Caco-2 (cell line): ENCODE measurements around the gene ACAD10. TPM values are rescaled to one million over a fixed set of nuclear protein-coding genes. Genes with fewer than 3 reads are reported as not detected.
"Not testable (repeated sequence)": the region's sequence is repeated elsewhere in the genome, so short reads cannot be mapped to it uniquely, and the experiment has no call there.

ENCODE experiments used
- BruUV-seq: library from RNA; stranded (reverse); fragments of 400-500 nt; replicated peaks from 2 replicates; lab custom pipeline; 2021; lab: Mats Ljungman, UMichigan
- CTCF ChIA-PET: fragments of 300-600 bp; sonication (Branson Sonifier 250); formaldehyde crosslinking; loops from one replicate; lab custom pipeline; 2022; ENCODE audit warnings: antibody characterized with exemption; lab: Charles Lee
- POLR2A ChIA-PET: fragments of 300-600 bp; sonication (Branson Sonifier 250); formaldehyde crosslinking; loops from one replicate; lab custom pipeline; 2022; ENCODE audit warnings: antibody characterized with exemption; lab: Charles Lee
- DNase-seq, 2 experiments: peaks; one replicate each; pipeline versions ENCODE4 v3.0.0 to v3.0.0-alpha.2; 2020 to 2022
- H3K27me3 ChIP-seq: replicated peaks from 2 replicates; pipeline ENCODE4 v1.6.0; 2011; ENCODE audit warnings: low read length; ENCODE audit not compliant: control insufficient read depth, insufficient read depth
- H3K36me3 ChIP-seq: 2 replicates; pipeline ENCODE4 v1.5.1; 2011; ENCODE audit warnings: low read length; ENCODE audit not compliant: control insufficient read depth, insufficient read depth
- H3K4me1 ChIP-seq: fragments of 250-450 bp; sonication (Bioruptor Pico); 2 replicates; pipeline ENCODE4 v1.5.1; 2020; ENCODE audit warnings: mild to moderate bottlenecking
- H3K4me3 ChIP-seq: 2 replicates; pipeline ENCODE4 v1.5.1; 2011; ENCODE audit warnings: low read depth, mild to moderate bottlenecking, control low read depth, low read length
- H3K9me3 ChIP-seq: fragments of 250-450 bp; sonication (Bioruptor Pico); 2 replicates; pipeline ENCODE4 v1.5.1; 2020; ENCODE audit warnings: mild to moderate bottlenecking, moderate library complexity
- H3K27ac Mint-ChIP-seq: one replicate; pipeline ENCODE4 v1.8.0; 2022; ENCODE audit warnings: mixed read lengths; ENCODE audit not compliant: unreplicated experiment
- H3K27me3 Mint-ChIP-seq: one replicate; pipeline ENCODE4 v1.8.0; 2022; ENCODE audit warnings: mixed read lengths; ENCODE audit not compliant: insufficient read depth, unreplicated experiment
- H3K36me3 Mint-ChIP-seq: one replicate; pipeline ENCODE4 v1.8.0; 2022; ENCODE audit warnings: mild to moderate bottlenecking, mixed read lengths; ENCODE audit not compliant: insufficient read depth, unreplicated experiment
- H3K4me1 Mint-ChIP-seq: one replicate; pipeline ENCODE4 v1.8.0; 2022; ENCODE audit warnings: low read depth, mixed read lengths; ENCODE audit not compliant: unreplicated experiment
- H3K4me3 Mint-ChIP-seq: one replicate; pipeline ENCODE4 v1.8.0; 2022; ENCODE audit warnings: mild to moderate bottlenecking, moderate library complexity, mixed read lengths; ENCODE audit not compliant: unreplicated experiment
- H3K9me3 Mint-ChIP-seq: one replicate; pipeline ENCODE4 v1.8.0; 2022; ENCODE audit warnings: mixed read lengths; ENCODE audit not compliant: unreplicated experiment
- CTCF ChIP-seq, 2 experiments: fragments of 200-600 bp in 1 of 2; IDR thresholded peaks; 1 replicate in 1 of 2; 2 replicates in 1 of 2; pipeline versions ENCODE4 v1.5.1 to v1.8.0; 2011 to 2022; ENCODE audit warnings: antibody characterized with exemption in 1 of 2, control low read depth in 1 of 2, inconsistent platforms in 1 of 2, low read depth in 1 of 2, low read length in 1 of 2, mild to moderate bottlenecking in 1 of 2, moderate library complexity in 1 of 2; ENCODE audit not compliant: insufficient read depth in 1 of 2, severe bottlenecking in 1 of 2, unreplicated experiment in 1 of 2
- intact Hi-C: fragments of 100-400 bp; cut with micrococcal nuclease; formaldehyde crosslinking; loops from one replicate; pipeline ENCODE4 v1.10.0; 2022; ENCODE audit not compliant: unreplicated experiment
- total RNA-seq: library from RNA; stranded (reverse); gene quantifications from 2 replicates; pipeline ENCODE4 v1.2.3, GENCODE V29; 2022

Gene ACAD10
- total RNA-seq, 1 experiment from 2014 or later = 19.0 TPM

- H3K36me3 Mint-ChIP-seq = peaks cover 8% of the 10 kb centered on the region
- no peak overlapping the region for H3K27ac Mint-ChIP-seq
- H3K27me3 Mint-ChIP-seq = no peaks in the 10 kb centered on the region
- H3K4me3 ChIP-seq = no peak overlapping the region
- intact Hi-C loops = no loop called here
- H3K27me3 ChIP-seq = no peaks in the 10 kb centered on the region
- no peaks in the 10 kb centered on the region for H3K9me3 Mint-ChIP-seq
- no peaks in the 10 kb centered on the region; the same call in 1 of the 2 replicates for H3K4me1 ChIP-seq
- H3K9me3 ChIP-seq = no peaks in the 10 kb centered on the region
- ChIA-PET CTCF (no interaction called here), POLR2A (interaction anchor here (0.8 kb wide), 1 partner anchor 13 kb away, joined by 3 read pairs; no protein-coding TSS in a partner anchor)
- peaks cover 8% of the 10 kb centered on the region for H3K4me1 Mint-ChIP-seq
- no peaks in the 10 kb centered on the region for H3K36me3 ChIP-seq
- no peak for DNase-seq
- TF ChIP-seq CTCF (IDR thresholded peaks at IDR 0.05; ENCODE audit: insufficient read depth in 1 of 2, low read depth in 1 of 2, low read length in 1 of 2, severe bottlenecking in 1 of 2, unreplicated experiment in 1 of 2) = no peak
- no peak overlapping the region for H3K4me3 Mint-ChIP-seq
- no TSS peak for BruUV-seq
Observed at GRCh38 chr12:111761706-111762105, 75.9 kb downstream of the ACAD10 start.

GRCh38 chr12:111763552-111763951 is 77.7 kb downstream of the ACAD10 start:
- H3K36me3 Mint-ChIP-seq = peaks cover 19% of the 10 kb centered on the region
- BruUV-seq, DNase-seq, H3K27ac Mint-ChIP-seq, H3K9me3 ChIP-seq, H3K4me3 Mint-ChIP-seq, POLR2A ChIA-PET, H3K27me3 ChIP-seq, H3K9me3 Mint-ChIP-seq, H3K4me3 ChIP-seq, intact Hi-C loops, H3K36me3 ChIP-seq, H3K27me3 Mint-ChIP-seq, H3K4me1 ChIP-seq: not testable (repeated sequence)
- CTCF ChIA-PET = interaction anchor here (0.6 kb wide), 1 partner anchor 10 kb away, joined by 4 read pairs; no protein-coding TSS in a partner anchor
- H3K4me1 Mint-ChIP-seq = peaks cover 14% of the 10 kb centered on the region

GRCh38 chr12:111764120-111764821 is 78.4 kb downstream of the ACAD10 start:
- POLR2A ChIA-PET = no interaction called here
- H3K27me3 Mint-ChIP-seq = no peaks in the 10 kb centered on the region
- Histone ChIP-seq H3K4me3 (no peak overlapping the region), H3K4me1 (peaks cover 12% of the 10 kb centered on the region), H3K9me3 (no peaks in the 10 kb centered on the region), H3K36me3 (no peaks in the 10 kb centered on the region), H3K27me3 (no peaks in the 10 kb centered on the region)
- peaks cover 23% of the 10 kb centered on the region for H3K36me3 Mint-ChIP-seq
- no peak overlapping the region for H3K27ac Mint-ChIP-seq
- H3K4me3 Mint-ChIP-seq = no peak overlapping the region
- no peak for DNase-seq
- TSS peak; percentile 2 for BruUV-seq
- CTCF ChIA-PET = interaction anchor here (0.5 to 0.9 kb wide), 3 partner anchors 8 to 46 kb away, joined by 3 read pairs; no protein-coding TSS in a partner anchor
- intact Hi-C loops = no loop called here
- TF ChIP-seq CTCF (IDR thresholded peaks at IDR 0.05; ENCODE audit: insufficient read depth in 1 of 2, low read depth in 1 of 2, low read length in 1 of 2, severe bottlenecking in 1 of 2, unreplicated experiment in 1 of 2) = no peak
- H3K9me3 Mint-ChIP-seq = no peaks in the 10 kb centered on the region
- H3K4me1 Mint-ChIP-seq = peaks cover 14% of the 10 kb centered on the region
